GM19395 (cell line): ENCODE measurements around the gene FREM1.

Source experiments
- ATAC-seq: cut with Tn5 transposase; IDR thresholded peaks from one replicate; pipeline ENCODE4 v1.9.1; 2021; ENCODE audit warnings: mild to moderate bottlenecking, moderate library complexity; ENCODE audit not compliant: unreplicated experiment

FREM1 gene

DNA sequence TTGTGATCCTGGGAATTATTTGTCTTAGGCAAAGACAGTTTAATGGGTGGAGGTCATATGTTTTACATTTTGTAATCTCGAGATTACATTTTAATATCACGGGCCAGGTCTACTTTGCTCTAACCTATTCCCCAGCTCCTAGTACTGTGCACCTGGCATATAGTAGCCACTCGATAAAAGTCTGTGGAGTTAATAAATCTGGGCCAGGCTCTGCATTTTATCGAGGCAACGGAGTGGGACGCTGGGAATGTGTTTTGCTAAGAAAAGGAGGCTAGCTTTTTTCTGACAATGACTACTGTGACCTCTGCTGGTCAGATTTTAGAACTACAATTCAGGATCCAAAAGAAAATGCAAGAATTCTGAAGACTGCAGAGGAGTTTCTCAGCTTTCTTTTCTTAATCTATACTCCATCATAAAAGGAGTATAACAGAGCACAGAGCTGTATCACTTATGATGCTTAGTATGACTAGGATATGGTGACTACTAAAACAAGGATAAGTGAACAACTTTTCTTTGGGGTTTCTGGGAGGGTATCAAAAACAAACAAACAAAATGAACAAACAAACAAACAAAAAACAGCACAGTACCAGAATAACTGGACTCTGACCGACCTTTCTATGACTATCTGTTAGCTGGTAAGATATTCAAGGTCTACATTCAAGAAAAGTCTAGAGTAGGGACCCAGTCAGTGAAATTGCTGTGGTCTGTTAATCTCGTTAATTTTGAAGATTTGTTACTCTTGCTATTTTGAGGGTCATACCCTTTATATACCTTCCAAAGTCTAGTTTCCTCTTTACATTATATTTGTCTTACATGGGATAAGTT is 141.6 kb downstream of the FREM1 start:
- ATAC-seq = peak; percentile 59

DNA sequence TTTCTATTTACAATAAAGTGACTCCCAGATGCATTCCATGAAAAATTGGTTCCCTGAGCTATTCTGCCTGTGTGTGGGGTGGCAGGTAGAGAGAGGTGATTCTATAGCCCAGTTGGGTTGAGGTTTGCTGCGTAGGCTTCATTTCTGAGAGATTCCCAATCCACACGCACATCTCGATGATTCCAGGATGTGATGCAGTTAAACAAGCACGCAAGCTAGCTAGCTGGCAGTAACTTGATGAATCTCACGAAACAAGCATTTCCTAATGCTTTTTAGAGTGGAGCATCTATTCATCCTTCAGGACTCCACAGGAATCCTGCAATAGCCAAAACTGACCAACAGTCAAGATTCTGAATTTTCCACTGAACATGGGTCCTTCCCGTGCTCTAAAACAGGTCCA is 143.9 kb downstream of the FREM1 start:
- no peak for ATAC-seq

DNA sequence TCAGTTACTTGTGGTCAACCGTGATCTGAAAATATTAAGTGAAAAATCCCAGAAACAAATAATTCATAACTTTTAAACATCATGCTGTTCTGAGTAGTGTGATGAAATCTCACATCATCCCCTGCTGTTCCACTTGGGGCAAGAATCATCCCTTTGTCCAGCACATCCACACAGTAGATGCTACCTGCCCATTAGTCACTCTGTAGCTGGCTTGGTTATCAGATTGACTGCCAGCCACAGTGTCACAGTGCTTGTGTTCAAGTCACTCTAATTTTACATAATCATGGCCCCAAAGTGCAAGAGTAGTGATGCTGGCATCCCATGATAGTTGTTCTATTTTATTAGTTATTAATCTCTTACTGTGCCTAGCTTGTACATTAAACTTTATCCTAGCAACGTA is 148.6 kb downstream of the FREM1 start:
- no peak for ATAC-seq

GRCh38 chr9:14760060-14760459 is 150.2 kb downstream of the FREM1 start:
- ATAC-seq = no peak

DNA sequence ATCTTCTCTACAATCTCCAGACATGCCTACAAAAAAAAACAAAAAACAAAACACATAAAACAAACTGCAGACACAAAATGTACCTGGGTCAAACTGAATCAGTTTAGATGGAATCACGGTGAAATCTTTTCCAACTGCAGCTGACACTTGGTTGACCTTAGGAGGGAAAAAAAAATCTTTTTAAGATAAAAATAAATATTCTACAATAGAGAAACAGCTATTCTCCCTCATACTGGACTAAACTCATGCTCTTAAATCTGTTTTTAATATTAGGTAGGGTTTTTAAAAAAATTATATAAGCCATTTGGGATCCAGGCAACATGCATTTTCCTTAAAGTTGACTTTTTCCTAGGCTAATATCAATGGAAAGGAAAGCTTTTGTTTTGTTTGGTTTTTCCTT is 153.9 kb downstream of the FREM1 start:
- ATAC-seq = no peak

- ATAC-seq = no peak
These were observed 157.4 kb downstream of the FREM1 start for GRCh38 chr9:14752871-14753270.

- no peak for ATAC-seq
These were observed 158.0 kb downstream of the FREM1 start for GRCh38 chr9:14752271-14752670.

DNA sequence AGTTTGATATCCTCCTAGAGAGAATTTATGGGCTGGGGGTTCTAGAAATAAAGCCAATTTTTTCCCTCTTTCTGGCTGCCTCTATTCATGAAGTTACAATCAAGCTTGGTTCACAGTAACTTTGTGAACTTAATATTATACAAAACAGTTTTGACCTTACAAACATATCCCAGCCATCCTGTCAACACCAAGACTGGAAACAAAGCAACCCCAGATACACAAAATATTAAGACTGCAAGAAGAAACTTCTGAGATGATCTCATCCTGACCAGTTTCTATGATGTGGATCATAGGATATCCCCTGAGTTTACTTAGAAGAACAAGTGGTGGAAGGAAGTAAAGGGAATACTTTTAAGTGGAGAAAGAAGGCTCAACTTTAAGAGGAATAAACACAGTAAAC is 159.4 kb downstream of the FREM1 start:
- no peak for ATAC-seq

- ATAC-seq = no peak
These were observed 160.5 kb downstream of the FREM1 start for GRCh38 chr9:14749741-14750211.

DNA sequence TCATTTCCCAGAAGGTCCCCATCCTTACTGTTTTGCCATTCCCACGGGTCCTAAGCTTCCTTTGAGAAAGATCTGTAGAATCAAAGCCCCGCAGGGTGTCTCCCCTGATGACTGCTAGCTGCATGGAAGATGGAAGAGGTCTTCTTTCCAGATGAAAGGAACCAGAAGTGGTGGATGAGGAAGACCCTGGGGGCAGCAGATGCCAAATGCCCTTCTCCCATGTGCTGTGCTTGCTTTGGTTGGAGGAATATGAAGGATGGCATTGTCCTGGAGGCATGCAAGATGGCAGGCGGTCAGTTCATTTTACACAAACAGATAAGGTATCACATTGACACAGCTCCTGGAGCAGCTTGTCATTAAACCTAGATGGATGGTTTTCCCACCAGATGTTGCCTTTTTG is 161.9 kb downstream of the FREM1 start:
- ATAC-seq = no peak

DNA sequence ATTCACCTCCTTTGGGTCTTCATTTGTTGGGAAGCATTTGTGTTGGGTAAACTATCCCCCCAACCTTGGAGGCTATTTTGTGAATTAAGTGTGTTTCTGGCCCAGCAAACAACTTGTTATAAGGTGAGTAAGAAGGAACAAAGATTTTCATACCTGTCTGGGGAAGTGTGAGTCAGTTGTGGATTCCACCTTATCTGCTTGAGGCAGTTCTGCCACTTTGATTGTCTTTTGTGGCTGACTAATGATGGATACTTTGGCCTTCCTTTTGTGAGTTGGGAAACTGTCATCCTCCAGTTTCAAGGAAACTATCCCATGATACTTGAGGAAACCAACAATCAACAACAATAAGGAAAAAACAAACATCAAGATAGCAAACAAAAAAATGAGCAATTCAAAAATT is 163.1 kb downstream of the FREM1 start:
- no peak for ATAC-seq

- no peak for ATAC-seq
These were observed 163.6 kb downstream of the FREM1 start for GRCh38 chr9:14746626-14747025.

- ATAC-seq = no peak
These were observed 165.5 kb downstream of the FREM1 start for GRCh38 chr9:14744768-14745167.

DNA sequence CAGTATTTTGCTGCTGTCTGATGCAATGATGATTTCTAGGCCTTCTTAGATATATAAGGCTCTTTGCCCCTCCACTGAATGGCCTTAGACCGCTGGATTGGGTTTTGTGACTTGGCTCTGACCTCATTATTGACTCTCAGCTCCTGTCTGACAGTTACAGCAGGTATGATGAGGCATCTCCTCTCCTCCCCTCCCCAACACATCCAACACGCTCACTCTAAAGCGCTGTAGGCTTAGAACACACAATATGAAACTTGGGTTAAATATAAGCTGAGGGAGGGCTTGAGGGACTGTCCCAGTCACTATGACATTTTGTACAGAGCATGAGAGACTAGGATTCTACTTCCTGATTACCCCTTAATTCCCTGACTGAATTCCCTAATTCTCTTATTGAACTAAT is 168.9 kb downstream of the FREM1 start:
- peak; percentile 97 for ATAC-seq

- ATAC-seq = no peak
These were observed 177.1 kb downstream of the FREM1 start for GRCh38 chr9:14733133-14733532.

GRCh38 chr9:14731294-14731981 is 178.8 kb downstream of the FREM1 start:
- ATAC-seq = no peak

- ATAC-seq = no peak
These were observed 179.7 kb downstream of the FREM1 start for GRCh38 chr9:14730461-14730898.

DNA sequence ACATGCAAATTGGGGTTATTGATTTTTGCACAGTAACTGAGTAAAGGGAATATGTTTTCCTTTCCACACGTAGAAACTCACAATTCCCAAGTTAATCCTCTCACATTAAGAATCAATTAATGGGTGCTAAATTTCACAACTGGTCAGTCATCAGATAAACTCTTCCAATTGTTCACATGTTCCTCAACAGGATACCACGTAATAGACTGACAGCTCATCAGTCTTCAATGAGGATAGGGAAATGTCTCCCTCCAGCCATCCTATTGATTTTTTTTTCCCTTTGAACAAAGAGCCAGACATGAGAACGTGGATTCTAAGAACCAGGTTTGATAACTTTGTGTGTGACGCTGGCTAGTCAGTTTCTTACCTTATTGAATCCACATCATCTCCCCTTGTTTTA is 186.9 kb downstream of the FREM1 start:
- ATAC-seq = no peak

GRCh38 chr9:14722391-14723035 is 187.7 kb downstream of the FREM1 start, which contains the start of gene CER1:
Gene CER1 (minus strand): TSS chr9:14722733. CDS start chr9:14722672, 61 bp downstream.
- ATAC-seq = no peak

DNA sequence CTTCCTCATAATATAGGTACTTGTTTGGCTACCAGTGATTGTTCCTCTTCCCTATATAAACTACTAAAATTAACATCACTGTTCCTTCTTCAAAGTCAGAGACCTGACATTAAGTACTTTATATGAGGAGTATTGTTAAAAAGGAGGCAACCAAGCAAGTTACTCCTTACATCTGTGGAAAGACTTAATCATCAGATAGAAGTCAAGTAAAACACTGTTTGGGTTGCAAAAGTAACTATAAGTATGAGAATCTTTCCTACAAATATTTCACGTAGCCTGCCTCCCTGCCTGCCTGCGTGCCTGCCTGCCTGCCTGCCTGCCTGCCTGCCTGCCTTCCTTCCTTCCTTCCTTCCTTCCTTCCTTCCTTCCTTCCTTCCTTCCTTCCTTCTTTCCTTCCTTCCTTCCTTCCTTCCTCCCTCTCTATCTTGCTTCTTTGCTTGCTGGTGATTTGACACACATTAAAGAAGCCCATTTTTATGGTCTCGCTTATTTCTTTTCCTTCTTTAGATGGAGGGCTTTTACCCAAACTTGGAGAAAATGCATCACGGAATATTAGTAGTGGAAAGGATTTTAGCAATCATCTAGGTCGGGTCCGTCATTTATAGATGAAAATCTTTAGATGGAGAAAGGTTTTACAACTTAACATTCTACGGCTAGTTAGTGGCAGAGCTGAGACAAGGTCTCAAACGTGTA is 190.9 kb downstream of the FREM1 start:
- ATAC-seq = no peak

GRCh38 chr9:14715102-14715501 is 195.1 kb downstream of the FREM1 start:
- no peak for ATAC-seq
